GM19467 (cell line): ENCODE measurements around the gene NLRC5.
"Not testable (repeated sequence)": the region's sequence is repeated elsewhere in the genome, so short reads cannot be mapped to it uniquely, and the experiment has no call there.

Experiments used
- ATAC-seq: cut with Tn5 transposase; IDR thresholded peaks from one replicate; pipeline ENCODE4 v1.9.1; 2021; ENCODE audit warnings: mild to moderate bottlenecking, moderate library complexity; ENCODE audit not compliant: unreplicated experiment

The NLRC5 gene

DNA sequence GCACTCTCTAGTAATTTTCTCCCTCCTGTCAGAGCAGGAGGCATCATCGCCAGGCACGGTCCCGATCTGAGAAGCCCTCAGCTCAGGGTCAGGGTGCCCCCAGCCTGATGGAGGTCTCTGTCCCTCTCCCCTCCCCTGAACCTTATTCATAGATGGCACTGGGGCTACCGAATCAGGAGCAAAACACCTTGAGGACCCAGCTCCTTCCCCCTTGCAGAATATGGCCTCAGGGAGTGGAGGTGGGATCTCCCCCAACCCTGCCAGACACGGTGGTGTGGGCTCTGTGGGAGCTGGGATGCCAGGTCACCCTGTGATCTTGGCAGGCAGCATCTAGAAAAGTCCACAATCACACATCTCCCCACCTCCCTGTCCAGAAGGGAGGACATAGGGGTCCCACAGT lies 105.6 kb downstream of the NLRC5 start:
- ATAC-seq = no peak

GRCh38 chr16:57096192-57096591 lies 106.8 kb downstream of the NLRC5 start:
- no peak for ATAC-seq

- no peak for ATAC-seq
Observed at GRCh38 chr16:57096793-57097192, 107.4 kb downstream of the NLRC5 start.

DNA sequence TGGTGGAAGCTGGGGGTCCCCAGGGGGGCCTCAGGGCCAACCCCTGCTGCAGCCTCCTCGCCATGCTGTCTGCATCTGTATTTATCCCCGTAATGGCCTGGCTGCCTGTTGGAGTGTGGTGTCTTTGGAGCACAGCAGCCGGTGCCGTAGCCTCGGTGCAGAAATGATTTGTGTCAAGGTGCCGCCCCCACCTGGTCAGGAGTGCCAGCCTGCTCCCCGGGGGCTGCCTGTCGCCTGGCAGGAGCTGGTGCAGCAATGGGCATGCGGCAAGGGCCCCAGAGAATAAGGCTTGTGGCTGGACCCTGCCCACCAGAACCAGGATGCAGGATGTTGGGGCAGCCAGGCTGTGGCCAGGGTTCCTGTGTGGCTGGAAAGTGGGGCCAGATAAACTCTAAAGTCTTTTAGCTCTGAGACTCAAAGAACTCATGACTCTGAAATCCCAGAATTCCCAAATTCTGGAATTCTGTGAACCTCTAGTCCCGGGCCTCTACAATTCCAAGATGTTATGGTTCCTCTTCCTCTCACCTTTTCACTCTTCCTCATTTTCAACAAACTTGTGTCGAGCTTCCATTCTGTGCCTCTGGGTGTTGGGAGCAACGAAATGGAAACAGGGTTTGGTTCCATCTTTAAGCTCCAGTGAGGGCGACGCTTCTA lies 109.0 kb downstream of the NLRC5 start:
- no peak for ATAC-seq

DNA sequence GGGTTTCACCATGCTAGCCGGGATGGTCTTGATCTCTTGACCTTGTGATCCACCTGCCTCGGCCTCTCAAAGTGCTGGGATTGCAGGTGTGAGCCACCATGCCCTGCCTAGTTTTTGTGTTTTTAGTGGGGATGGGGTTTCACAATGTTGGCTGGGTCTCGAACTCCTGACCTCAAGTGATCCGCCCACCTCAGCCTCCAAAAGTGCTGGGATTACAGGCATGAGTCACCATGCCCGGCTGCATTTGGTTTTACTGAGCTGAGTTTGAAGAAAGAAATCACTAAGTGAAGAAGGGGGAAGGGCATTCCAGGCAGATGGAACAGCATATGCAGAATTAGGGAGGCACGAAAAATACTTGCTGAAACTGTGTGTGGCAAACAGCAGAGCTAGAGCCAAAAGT lies 110.6 kb downstream of the NLRC5 start:
- ATAC-seq = not testable (repeated sequence)

- ATAC-seq = no peak
Observed at GRCh38 chr16:57100445-57100844, 111.1 kb downstream of the NLRC5 start.

DNA sequence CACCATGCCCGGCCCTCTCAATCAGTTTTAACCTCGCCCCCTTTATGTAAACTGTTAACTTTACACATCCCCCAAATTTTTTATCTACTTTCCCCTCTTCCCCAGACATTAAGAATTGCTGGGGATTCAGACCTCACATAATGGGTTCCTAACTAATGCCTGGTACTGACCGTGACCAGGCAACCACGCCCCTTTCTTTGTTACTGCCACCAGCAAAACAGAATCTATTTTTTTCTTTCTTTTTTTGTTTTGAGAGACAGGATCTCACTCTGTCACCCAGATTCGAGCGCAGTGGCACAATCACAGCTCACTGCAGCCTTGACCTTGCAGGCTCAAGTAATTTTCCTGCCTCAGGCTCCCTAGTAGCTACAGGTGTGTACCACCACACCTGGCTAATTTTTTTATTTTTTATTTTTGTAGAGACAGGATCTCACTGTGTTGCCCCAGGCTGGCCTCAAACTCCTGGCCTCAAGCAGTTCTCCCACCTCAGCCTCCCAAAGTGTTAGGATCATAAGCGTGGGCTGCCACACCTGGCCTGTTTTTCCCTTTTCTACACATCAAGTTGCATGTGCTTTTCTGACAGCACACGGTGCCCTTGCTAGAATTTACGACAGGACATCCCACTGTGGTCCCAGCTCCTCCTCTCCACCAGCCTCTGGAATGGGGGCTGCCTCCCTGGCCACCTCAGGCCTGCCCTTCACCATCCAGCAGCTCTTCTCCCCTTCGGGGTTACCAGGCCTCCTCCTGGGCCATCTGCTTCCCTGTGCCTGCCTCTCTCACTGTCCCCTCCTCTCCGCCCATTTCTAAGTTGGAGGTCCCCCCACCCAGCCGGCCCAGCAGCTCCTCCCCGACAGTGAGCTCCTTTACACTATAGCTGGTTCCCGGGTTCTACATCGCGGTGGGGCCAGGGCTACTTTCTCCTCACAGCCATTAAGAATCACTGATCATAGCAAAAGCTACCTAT lies 113.8 kb downstream of the NLRC5 start:
- ATAC-seq = no peak

DNA sequence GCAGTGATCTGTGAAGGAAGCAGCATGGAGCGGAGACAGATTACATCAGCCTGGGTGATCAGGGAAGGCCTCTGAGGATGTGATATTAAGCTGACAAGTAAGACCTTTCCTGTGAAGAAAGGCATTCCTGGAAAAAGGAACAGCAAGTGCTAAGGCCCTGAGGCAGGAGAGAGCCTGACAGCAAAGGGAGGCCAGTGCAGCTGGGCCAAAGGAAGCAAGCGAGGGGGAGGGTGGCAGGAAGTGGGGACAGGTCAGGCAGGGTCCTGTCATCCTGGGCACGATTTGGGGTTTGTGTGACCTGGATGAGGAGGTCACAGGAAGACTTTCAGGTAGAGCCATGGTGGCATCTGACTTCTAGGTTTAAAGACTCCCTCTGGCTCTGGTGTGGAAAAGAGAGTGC lies 115.3 kb downstream of the NLRC5 start:
- ATAC-seq = no peak

DNA sequence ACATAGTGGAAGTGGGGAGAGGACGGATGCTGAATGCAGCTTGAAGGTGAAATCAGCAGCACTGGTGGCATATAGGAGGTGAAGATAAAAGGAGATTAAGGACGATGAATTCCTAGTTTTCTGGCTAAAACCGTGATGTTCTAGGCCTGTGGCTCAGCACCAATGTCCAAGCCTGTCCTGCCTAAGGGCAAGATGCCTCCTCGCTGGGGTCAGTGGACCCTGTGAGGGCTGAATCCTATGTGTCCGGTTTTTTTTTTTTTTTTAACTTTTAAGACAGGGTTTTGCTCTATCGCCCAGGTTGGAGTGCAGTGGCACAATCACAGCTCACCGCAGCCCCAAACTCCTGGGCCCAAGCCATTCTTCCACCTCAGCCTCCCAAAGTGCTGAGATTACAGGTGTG lies 115.8 kb downstream of the NLRC5 start:
- no peak for ATAC-seq

GRCh38 chr16:57106767-57107166 lies 117.4 kb downstream of the NLRC5 start:
- no peak for ATAC-seq

GRCh38 chr16:57107321-57107922 lies 118.1 kb downstream of the NLRC5 start:
- ATAC-seq = no peak

DNA sequence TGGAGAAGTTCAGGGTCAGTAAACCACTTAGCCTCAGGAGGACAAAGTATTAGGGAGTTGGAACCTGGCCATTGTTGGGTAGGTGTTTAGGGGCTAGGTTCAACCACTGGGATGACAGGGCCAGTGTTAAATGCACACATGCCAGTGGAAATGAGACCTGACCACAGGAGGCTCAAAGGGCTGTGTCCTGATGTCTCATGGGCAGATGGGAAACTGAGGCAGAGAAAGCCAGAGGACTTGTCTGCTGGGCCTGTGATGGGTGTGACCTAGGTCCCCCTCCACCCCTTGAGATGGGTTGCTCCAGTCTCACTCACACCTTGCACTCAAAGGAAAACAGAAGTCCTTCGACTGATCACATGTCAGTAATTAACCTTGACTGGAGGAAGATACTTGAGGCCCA lies 119.1 kb downstream of the NLRC5 start:
- no peak for ATAC-seq

DNA sequence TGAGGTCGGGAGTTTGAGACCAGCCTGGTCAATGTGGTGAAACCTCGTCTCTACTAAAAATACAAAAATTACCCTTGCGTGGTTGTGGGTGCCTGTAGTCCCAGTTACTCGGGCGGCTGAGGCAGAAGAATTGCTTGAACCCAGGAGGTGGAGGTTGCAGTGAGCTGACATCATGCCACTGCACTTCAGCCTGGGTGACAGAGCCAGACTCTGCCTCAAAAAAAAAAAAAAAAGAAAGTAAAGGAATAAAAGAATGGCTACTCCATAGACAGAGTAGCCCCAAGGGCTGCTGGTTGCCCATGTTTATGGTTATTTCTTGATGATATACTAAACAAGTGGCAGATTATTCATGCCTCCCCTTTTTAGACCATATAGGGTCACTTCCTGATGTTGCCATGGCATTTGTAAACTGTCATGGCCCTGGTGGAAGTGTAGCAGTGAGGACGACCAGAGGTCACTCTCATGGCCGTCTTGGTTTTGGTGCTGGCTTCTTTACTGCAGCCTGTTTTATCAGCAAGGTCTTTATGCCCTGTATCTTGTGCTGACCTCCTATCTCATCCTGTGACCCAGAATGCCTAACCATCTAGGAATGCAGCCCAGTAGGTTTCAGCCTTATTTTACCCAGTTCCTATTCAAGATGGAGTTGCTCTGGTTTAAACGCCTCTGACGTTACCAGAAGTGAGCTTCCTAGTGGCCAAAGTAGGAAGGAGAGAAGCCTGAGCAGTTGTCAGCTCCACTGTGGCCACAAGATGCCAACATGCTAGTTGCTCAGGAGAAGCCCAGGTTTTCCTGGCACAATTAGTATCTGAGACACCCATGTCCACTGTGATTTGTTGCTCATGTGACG lies 120.1 kb downstream of the NLRC5 start:
- ATAC-seq = not testable (repeated sequence)

GRCh38 chr16:57110937-57111336 lies 121.6 kb downstream of the NLRC5 start:
- ATAC-seq = no peak

DNA sequence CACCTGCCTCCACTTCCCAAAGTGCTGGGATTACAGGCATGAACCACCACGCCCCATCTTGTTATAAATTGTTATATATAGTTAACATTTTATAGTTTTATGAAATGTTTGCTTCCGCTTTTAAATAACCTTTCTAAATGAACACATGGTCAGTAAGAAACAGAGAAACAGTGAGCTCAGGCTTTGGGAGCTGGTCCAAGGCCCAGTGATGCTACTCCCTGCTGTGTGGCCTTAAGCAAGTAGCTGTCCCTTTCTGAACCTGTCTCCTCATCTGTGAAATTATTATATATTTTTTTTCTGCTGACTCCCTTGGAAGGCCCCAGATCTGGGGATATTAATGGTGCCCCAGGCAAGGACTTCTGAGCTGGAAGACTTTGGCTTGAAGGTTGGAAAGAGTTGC lies 122.1 kb downstream of the NLRC5 start:
- no peak for ATAC-seq

- ATAC-seq = no peak
Observed at GRCh38 chr16:57112403-57113041, 123.2 kb downstream of the NLRC5 start.

- no peak for ATAC-seq
Observed at GRCh38 chr16:57113042-57113453, 123.7 kb downstream of the NLRC5 start.

DNA sequence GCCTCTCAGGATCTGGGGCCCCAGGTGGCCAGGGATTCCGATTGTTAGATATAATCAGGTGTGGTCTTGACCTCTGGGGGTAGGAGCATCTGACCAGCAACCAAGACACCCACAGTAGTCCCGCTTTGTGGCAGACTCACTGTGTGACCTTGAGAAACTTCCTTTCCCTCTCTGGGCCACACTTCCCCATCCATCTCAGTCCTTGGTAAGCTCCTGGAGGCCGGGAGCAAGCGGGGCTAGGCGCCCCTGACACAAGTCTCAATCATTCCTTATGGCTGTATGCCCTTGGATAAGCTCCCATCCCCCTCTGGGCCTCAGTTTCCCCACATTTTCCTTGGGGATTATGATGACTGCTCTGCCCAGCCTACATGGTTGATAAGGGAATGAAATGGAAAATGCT lies 124.3 kb downstream of the NLRC5 start:
- ATAC-seq = no peak

DNA sequence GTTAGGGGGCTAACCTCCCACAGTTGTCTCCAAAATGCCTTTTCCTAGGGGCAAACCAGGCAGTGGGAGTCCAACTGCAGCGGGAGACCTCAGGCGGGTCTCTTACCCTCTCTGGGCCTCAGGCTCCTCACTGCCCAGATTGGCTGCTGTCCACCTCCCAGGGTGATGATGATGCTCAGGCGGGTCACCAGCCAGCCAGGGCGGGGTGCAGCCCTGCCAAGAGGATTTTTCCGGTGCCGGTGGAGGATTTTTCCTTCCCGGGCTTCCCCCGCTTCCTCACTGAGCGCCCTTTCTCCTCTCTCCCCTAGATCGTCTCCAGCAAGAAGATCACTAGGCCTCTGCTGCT lies 125.8 kb downstream of the NLRC5 start:
- no peak for ATAC-seq

- ATAC-seq = no peak
Observed at GRCh38 chr16:57115514-57116182, 126.3 kb downstream of the NLRC5 start.
